Endodermal cell (in vitro differentiated cells): ENCODE data around the gene MAP3K21. TPM values are rescaled to one million over a fixed set of nuclear protein-coding genes. Genes with fewer than 3 reads are reported as not detected.

Experiments used
- DNase-seq: peaks from one replicate; pipeline ENCODE4 v3.0.0-alpha.2; 2017
- H3K27ac ChIP-seq: 2 replicates; pipeline ENCODE4 v1.5.1; 2013; ENCODE audit warnings: mild to moderate bottlenecking, low read depth, low read length, moderate library complexity
- H3K27me3 ChIP-seq: 2 replicates; pipeline ENCODE4 v1.6.1; 2013; ENCODE audit warnings: mild to moderate bottlenecking, low read length, moderate library complexity; ENCODE audit not compliant: insufficient read depth, control insufficient read depth, poor library complexity, severe bottlenecking
- H3K36me3 ChIP-seq: 2 replicates; pipeline ENCODE4 v1.7.0; 2013; ENCODE audit warnings: mild to moderate bottlenecking, low read length, moderate library complexity; ENCODE audit not compliant: control insufficient read depth, insufficient read depth
- H3K4me1 ChIP-seq: one replicate; pipeline ENCODE4 v1.7.0; 2013; ENCODE audit warnings: low read length; ENCODE audit not compliant: control insufficient read depth, insufficient read depth
- H3K4me3 ChIP-seq: 2 replicates; pipeline ENCODE4 v1.5.1; 2013; ENCODE audit warnings: mild to moderate bottlenecking, low read length, moderate library complexity
- H3K9ac ChIP-seq: 2 replicates; pipeline ENCODE4 v1.6.1; 2013; ENCODE audit warnings: mild to moderate bottlenecking, low read length, moderate library complexity; ENCODE audit not compliant: poor library complexity, severe bottlenecking; ENCODE audit errors: extremely low read depth
- H3K9me3 ChIP-seq: 2 replicates; pipeline ENCODE4 v1.6.1; 2013; ENCODE audit warnings: mild to moderate bottlenecking, low read length, moderate library complexity; ENCODE audit not compliant: control insufficient read depth
- H3K27ac Mint-ChIP-seq: 2 replicates; pipeline ENCODE4 v1.8.0; 2020; ENCODE audit warnings: mixed read lengths
- H3K27me3 Mint-ChIP-seq: 2 replicates; pipeline ENCODE4 v1.8.0; 2021; ENCODE audit warnings: mild to moderate bottlenecking, mixed read lengths; ENCODE audit not compliant: insufficient read depth
- H3K36me3 Mint-ChIP-seq: 2 replicates; pipeline ENCODE4 v1.8.0; 2020; ENCODE audit warnings: low read depth, mixed read lengths
- H3K4me1 Mint-ChIP-seq: 2 replicates; pipeline ENCODE4 v1.8.0; 2020; ENCODE audit warnings: mixed read lengths
- H3K4me3 Mint-ChIP-seq: 2 replicates; pipeline ENCODE4 v1.8.0; 2020; ENCODE audit warnings: mild to moderate bottlenecking, moderate library complexity, mixed read lengths
- H3K9me3 Mint-ChIP-seq: 2 replicates; pipeline ENCODE4 v1.8.0; 2020; ENCODE audit warnings: mild to moderate bottlenecking, mixed read lengths
- CTCF ChIP-seq: fragments of 200-600 bp; sonication (generic); conservative IDR thresholded peaks from 2 replicates; pipeline ENCODE4 v1.5.0; 2021; ENCODE audit warnings: antibody characterized with exemption, mild to moderate bottlenecking
- WGBS, 2 experiments: methylation state at CpG; one replicate each; pipeline versions ENCODE4 v1.1.5 to v1.1.7; 2013; ENCODE audit warnings: missing lambda C conversion rate in 2 of 2, mixed read lengths in 1 of 2; ENCODE audit not compliant: insufficient coverage in 1 of 2, insufficient read length in 1 of 2; 5-methylcytosine and 5-hydroxymethylcytosine counted together
- total RNA-seq, 2 donors: library from RNA; stranded (reverse); fragmentation: NEBNext Ultra II Directional in 1 of 2; extraction: Animal tissue kit (Norgen Biotek cat#: 25700) in 1 of 2; gene quantifications; 2 replicates in 1 of 2; 3 replicates in 1 of 2; pipeline ENCODE4 v1.2.1, GENCODE V29; 2021

MAP3K21 gene
- total RNA-seq, 2 donors from 2014 or later: 9.4 to 14.6 TPM

- H3K27me3 Mint-ChIP-seq: no peaks in the 10 kb centered on the region
- H3K27ac Mint-ChIP-seq: no peak overlapping the region
- H3K4me1 Mint-ChIP-seq: peaks cover 11% of the 10 kb centered on the region
- Histone ChIP-seq H3K36me3 (peaks cover 9% of the 10 kb centered on the region), H3K27ac (no peak overlapping the region), H3K9ac (no peak overlapping the region), H3K4me1 (no peaks in the 10 kb centered on the region), H3K27me3 (no peaks in the 10 kb centered on the region), H3K9me3 (peaks cover 21% of the 10 kb centered on the region), H3K4me3 (no peak overlapping the region)
- peaks cover 13% of the 10 kb centered on the region for H3K9me3 Mint-ChIP-seq
- DNase-seq: no peak
- WGBS, 2 experiments: 84 to 87% methylated on average over 5 to 7 of the region's 7 CpGs
- H3K4me3 Mint-ChIP-seq: no peak overlapping the region
- no peak for TF ChIP-seq CTCF
- H3K36me3 Mint-ChIP-seq: peaks cover 38% of the 10 kb centered on the region
Measured at GRCh38 chr1:233379869-233380438, 52.4 kb downstream of the MAP3K21 start.

DNA sequence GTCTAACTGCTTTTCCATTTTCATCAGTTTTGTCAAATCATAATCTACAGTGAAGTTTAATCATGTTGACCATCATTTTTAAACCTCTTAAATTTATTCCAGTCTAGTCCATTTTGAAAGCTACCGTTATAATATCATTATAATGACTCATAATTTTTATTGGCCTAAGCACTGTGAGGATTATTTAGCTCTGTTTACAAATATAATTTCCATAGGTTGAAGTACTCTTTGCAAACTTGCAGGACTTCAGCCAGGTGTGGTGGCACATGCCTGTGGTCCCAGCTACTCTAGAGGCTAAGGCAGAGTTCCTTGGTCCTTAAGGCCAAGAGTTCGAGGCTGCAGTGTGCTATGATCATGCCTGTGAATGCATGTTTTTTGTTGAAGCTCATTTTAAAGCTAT is 54.3 kb downstream of the MAP3K21 start:
- no peak overlapping the region for H3K4me3 ChIP-seq
- H3K4me1 Mint-ChIP-seq: peaks cover 8% of the 10 kb centered on the region
- no peak overlapping the region for H3K9ac ChIP-seq
- H3K27ac Mint-ChIP-seq: no peak overlapping the region
- peaks cover 21% of the 10 kb centered on the region for H3K9me3 ChIP-seq
- no peak for TF ChIP-seq CTCF
- DNase-seq: no peak
- H3K36me3 Mint-ChIP-seq: peaks cover 38% of the 10 kb centered on the region
- H3K4me1 ChIP-seq: no peaks in the 10 kb centered on the region
- no peak overlapping the region for H3K27ac ChIP-seq
- peaks cover 9% of the 10 kb centered on the region for H3K36me3 ChIP-seq
- no peaks in the 10 kb centered on the region for H3K27me3 Mint-ChIP-seq
- H3K27me3 ChIP-seq: no peaks in the 10 kb centered on the region
- H3K4me3 Mint-ChIP-seq: no peak overlapping the region
- H3K9me3 Mint-ChIP-seq: peaks cover 13% of the 10 kb centered on the region
- WGBS, 2 experiments: 87% methylated on average over 2 of the region's 2 CpGs; no CpG with 5 or more reads in 1 of the 2 experiments

GRCh38 chr1:233383984-233384383 is 56.5 kb downstream of the MAP3K21 start:
- DNase-seq: no peak
- Mint-ChIP-seq H3K36me3 (peaks cover 35% of the 10 kb centered on the region), H3K4me1 (no peaks in the 10 kb centered on the region), H3K27me3 (no peaks in the 10 kb centered on the region), H3K4me3 (no peak overlapping the region), H3K27ac (no peak overlapping the region), H3K9me3 (peaks cover 17% of the 10 kb centered on the region)
- 75 to 89% methylated on average over 1 to 3 of the region's 3 CpGs for WGBS, 2 experiments
- TF ChIP-seq CTCF: no peak
- H3K9me3 ChIP-seq: peaks cover 21% of the 10 kb centered on the region
- H3K27me3 ChIP-seq: no peaks in the 10 kb centered on the region
- H3K27ac ChIP-seq: no peak overlapping the region
- H3K36me3 ChIP-seq: peaks cover 9% of the 10 kb centered on the region
- H3K4me1 ChIP-seq: no peaks in the 10 kb centered on the region
- H3K4me3 ChIP-seq: no peak overlapping the region
- H3K9ac ChIP-seq: no peak overlapping the region
